G401.6 (cell line): ENCODE results near the gene ROR2.

ENCODE experiments used
- FAIRE-seq: peaks from 2 replicates; lab custom pipeline; 2012; peaks lifted over from hg19 to GRCh38; lab: Jason Lieb, UNC

The ROR2 gene

DNA sequence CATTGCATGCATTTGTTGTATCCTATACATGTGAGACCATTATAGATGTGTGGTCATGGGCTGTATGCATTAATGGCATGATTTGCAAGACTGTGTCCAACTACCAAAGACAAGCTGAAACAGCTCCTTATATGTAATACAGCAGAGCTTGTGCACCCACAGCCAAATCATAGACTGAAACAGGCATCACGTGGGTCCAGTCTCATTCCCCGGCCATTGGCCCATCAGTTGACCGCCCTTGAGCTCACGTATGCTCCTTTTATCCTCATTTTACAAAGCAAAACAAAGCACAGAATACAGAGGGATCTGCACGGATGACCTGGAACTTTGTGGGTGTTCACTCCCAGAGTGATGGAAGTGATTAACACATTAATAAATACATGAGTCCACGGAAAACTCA lies 109.1 kb downstream of the ROR2 start:
- no peak for FAIRE-seq

DNA sequence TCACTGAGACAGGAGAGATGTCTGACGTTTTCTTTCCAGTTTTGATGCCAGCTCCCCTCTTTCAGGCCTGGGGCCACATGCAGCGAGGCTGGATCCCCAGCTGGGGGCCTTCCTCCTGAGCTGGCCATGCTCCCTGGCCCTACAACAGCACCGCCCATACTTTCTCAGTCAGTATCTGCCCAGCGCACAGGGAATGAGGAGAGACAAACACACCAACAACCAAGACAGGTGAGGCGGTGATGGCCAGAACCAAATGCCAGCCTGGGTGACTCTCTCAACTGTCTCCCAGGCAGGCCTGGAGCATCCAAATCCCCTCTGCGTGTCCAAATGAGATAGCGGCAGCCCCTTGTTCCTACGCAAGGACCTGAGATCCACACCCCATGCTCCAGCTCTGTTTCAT lies 109.6 kb downstream of the ROR2 start:
- FAIRE-seq = no peak

DNA sequence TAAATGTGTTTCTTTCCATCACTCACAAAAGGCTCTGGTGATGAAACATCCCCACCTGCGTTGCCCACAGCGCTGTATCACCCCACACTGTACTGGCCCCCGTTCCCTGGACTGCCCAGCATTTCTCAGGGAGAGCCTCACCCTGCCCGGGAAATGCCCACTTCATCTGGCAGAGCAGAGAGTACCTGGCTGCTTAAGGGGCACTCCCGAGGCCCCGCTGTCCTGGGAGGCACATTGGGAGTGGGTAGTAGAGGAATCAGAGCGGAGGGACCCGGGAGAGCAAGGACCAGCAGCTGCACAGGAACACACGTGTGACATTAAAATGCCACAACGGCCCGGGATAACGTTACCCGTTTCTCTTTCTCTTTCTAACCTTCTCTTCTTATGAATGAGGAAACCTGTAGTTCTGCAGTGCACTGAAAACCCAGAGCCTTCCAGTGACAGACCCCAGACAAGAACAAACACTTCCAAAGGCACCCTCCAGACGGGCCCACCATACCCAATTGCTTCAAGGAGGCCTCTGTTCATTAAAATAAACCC lies 110.0 kb downstream of the ROR2 start:
- no peak for FAIRE-seq

DNA sequence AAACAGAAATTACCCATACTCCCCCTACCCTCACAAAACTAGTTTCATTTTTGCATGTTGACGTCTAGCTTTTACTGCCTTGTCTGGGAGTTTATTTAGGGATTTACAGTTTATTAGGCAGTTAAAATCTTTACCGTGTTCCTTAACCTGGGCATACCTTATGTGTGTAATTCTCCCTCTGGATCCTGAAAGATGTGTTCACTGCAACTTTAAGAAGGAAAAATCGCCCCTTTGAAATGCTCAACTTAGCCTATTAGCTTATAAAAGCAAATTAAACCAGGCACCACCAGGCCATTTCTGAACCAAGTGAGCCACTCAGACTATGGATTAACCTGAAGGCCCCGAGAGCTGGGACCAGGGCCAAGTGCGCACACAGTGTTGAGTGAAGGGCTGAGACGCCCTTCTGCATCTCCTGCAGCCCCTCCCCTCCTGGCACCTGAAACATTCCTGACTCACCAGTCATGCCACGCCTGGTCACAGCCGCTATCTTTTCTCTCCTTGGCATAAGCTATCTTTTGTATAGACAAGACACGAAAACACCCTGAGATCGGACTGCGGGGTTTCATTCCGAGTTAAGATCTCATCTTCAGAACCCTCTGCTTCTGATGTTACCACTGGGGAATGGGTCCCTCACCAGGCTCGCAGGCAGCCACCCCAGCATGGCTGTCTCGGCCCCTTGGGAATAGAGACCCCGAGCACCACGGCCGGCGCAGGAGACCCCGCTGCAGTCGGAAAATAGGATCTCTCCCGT lies 111.9 kb downstream of the ROR2 start:
- no peak for FAIRE-seq

- no peak for FAIRE-seq
Observed at GRCh38 chr9:91836515-91836914, 113.5 kb downstream of the ROR2 start.

GRCh38 chr9:91835632-91836031 lies 114.4 kb downstream of the ROR2 start:
- no peak for FAIRE-seq

DNA sequence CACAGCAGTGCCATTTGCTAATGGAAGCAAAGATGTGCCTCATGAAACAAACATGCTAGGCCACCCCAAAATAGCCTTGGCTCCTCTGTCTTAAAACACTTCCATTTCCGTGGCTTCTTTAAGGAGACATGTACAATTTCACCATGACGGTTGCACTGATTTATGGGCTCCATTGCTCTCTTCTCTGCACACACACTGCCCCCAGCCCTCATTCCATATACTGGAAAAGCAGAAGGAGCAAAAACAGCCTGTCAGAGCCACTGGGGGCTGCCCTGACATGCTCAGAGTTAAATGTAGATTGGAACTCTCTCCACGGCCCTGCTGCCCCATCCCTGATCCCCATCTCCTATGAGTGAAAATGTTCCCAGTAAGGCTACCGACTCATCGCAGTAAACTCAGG lies 114.8 kb downstream of the ROR2 start:
- FAIRE-seq = no peak

DNA sequence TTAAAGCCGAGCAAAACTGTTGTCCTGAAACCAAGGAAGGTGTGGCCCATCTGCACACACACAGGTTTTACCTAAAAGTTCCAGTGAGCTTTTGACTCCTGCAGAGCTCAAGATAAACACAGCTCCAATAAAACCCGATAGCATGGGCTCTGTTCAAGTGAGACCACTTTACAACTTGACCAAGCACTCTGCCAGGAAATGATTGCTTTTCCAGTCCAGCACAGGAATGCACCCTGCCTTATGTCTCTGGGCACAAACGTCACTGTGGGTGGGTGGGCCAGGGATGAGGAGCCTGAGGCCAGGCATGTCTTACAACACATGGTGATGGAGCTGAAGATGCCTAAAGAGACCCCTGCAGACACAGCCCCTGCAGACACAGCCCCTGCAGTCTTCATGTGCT lies 115.3 kb downstream of the ROR2 start:
- no peak for FAIRE-seq

DNA sequence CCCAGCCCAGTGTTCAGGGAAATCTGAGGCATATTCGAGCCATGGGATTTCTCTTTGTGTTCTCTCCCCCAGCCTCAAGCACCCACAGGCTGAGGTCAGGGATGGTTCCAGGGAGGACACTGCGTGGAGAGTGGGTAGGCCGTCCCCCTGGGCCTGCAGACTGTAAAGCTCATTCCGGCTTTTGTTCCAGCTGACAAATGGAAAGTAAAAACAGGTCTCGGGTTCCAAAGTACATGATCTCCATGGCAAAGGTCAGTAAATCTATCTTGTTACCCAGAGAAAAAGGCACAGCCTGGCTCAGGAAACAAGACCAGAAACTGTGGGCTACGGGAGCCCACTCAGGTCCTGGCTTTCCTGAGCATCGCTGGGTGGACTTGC lies 116.2 kb downstream of the ROR2 start:
- no peak for FAIRE-seq

DNA sequence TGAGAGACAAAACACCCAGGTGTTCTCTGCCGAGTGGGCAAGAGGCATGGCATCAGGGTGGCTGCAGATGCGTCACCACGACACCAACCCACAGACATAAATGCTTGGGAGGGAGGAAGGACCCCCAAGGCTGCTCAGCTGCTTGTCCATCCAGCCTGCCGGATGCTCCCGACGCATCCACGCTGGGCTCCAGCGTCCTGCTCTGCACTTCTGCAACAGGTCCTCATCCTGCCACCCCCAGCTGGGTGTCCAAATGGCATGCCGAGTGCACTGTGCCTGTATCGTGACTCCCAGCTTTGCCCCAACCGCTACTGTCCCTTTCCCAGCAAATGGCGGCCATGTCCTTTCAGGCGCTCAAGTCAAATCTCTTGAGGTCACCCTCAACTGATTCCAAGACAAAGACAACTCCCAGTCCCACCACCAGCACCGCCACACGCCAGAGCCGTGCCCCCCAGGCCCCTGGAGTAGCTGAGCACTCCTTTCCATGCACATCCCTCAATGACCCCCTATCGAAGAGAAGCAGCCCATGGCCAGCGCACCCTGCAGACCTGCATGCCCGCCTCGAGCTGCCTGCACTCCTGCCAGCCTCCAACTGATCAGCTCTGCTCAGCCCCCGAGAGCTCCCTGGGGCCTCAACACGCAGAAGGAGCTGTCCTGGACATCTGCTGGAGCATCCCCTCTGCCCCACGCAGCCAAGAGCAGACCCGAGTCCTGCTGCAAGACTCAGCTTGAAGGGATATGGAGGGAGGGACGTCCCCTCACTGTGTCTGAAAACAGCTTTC lies 116.7 kb downstream of the ROR2 start:
- no peak for FAIRE-seq

DNA sequence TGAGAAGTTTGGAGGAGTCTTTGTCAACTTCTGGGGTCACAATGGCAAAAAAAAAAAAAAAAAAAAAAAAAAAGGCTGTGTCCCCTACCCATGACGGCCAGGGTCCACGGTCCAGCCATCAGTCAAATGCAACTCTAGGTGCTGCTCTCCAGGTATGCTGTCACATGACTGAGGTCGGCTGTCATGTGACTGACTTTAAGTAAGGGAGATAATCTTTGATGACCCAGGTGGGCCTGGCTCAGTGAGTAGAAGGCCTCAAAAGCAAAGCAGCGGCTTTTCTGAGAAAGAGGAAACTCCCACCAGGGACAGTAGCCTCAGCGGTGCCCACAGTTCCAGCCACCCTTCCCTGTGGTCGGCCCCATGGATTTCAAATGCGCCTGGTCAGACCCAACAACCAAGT lies 117.7 kb downstream of the ROR2 start:
- no peak for FAIRE-seq

DNA sequence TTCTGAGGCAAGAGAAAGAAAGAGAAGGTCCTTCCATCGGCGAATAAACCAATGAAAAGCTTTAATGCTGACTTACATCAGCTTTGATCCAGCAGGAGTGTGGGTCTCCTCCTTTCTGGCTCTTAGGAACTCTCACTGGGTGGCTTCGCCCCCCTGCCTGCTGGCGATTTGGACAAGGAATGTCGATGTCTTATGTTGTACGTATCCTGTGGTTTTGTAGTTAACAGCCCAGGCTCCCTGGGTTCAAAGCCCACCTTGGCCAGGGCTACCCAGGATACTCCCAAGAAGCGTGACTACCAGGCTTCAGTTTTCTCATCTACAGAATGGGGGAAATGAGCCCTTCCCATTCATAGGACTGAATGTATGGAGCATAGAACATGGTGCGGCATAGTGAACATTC lies 124.2 kb downstream of the ROR2 start:
- FAIRE-seq = no peak

DNA sequence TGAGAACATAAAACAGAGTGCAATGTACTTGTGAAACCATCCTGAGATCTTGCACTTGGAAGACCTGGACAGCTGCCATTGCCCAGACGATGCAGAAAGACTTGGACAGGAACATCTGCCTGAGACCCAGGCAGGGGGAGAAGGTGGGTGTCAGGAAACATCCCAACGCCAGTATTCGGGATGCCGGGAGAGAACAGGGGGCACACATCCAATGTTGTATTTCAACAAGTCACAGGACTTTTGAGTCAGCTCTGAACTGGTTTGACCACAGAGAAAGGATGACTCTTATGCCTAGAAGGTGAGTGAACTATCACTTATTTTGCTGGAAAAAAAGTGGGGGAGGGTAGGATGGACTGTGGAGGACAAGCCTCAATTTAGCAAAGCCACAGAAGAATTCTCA lies 124.6 kb downstream of the ROR2 start:
- FAIRE-seq = no peak

GRCh38 chr9:91824601-91825305 lies 125.3 kb downstream of the ROR2 start:
- no peak for FAIRE-seq

GRCh38 chr9:91824151-91824550 lies 125.9 kb downstream of the ROR2 start:
- FAIRE-seq = no peak

GRCh38 chr9:91820949-91821880 lies 128.8 kb downstream of the ROR2 start:
- FAIRE-seq = no peak

- FAIRE-seq = no peak
Observed at GRCh38 chr9:91820126-91820750, 129.8 kb downstream of the ROR2 start.

DNA sequence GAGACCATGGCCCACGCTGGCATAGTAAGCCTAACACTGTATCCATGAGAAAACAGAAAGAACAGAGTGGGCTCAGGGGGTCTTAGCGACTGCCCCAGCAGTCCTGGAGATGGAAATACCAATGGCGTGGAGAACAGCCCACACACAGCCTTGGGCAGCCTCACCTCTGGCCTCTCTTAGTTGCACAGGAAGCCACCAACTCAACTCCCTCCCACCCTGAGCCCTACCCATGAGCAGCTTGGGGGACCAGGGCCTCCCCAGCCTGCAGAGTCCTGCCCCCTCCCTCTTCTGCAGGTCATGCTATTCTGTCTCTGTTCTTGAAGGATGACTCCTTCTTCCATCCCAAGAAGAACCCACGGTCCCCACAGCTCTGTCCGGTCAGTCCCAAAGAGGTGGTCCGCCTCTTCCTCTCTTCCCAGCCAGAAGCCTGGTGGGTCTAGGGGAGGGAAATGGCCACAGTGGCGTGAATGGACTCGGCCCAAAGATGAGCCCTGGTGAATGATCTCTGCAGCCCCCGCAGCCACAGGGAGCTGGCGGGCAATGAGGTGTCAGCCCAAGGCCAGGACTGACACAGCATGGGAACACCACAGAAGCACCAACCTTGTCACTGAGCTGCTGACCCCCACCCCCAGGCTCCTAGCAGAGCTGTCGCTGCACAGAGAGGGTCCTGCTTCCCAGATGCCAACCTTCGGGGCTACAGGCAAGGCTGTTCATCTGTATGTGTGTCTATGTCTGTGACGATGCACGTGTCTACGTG lies 131.2 kb downstream of the ROR2 start:
- FAIRE-seq = no peak

GRCh38 chr9:91818225-91818585 lies 131.8 kb downstream of the ROR2 start:
- FAIRE-seq = no peak

GRCh38 chr9:91817493-91818224 lies 132.4 kb downstream of the ROR2 start:
- FAIRE-seq = no peak
